GM23248 (cell line): ENCODE data around the gene APC2.

Experiments used
- EZH2 ChIP-seq: fragments of 200-600 bp; sonication (generic); IDR thresholded peaks from 2 replicates; pipeline ENCODE4 v1.6.1; 2018; ENCODE audit warnings: antibody characterized with exemption, mild to moderate bottlenecking; ENCODE audit not compliant: insufficient read depth, poor library complexity, severe bottlenecking
- EZH2phosphoT487 ChIP-seq: fragments of 200-600 bp; sonication (generic); IDR thresholded peaks from 2 replicates; pipeline ENCODE4 v1.6.1; 2018; ENCODE audit warnings: antibody characterized with exemption, moderate library complexity, mild to moderate bottlenecking, low read depth; ENCODE audit not compliant: insufficient read depth

DNA sequence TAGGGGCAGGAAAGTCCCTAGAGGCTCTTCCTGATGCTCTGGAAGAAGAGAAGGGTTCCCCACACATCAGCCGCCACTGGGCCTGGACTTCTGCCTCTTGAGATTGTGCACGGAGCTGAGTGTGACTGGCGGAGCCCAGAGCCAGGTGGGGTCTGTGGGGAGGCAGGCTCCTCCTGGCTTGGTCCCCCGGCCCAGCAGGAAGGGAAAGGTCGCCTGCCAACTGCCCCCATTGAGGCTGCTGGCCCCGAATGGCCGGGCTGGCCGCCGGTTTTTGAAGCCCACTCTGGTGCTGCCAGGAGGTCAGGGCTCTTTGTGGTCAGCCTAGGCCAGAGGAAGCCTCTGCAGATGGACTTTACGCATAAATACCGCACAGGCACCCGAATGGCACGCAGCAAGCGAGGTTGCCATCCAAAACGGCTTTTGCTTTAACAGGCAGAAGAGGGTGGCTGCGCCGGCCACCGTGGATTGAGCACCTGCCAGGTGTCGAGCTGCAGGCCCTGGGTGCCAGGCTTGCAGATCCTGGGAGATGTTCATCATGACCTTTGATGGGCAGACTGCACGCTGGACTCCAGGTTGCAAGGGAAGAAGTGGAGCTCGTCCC, 37.5 kb upstream of the APC2 start:
- no peak for TF ChIP-seq EZH2
- TF ChIP-seq EZH2phosphoT487, result no peak
